HepG2 (cell line): Measurements from ENCODE around the gene STIP1. TPM values are rescaled to one million over a fixed set of nuclear protein-coding genes. Genes with fewer than 3 reads are reported as not detected.

ENCODE experiments used
- ATF1 ChIP-seq: IDR thresholded peaks from 2 replicates; pipeline ENCODE4 v1.6.1; 2016; ENCODE audit warnings: mild to moderate bottlenecking, control low read depth
- ATF4 ChIP-seq, 2 experiments: fragments of 450-650 bp in 1 of 2; sonication (generic) in 1 of 2; formaldehyde crosslinking; IDR thresholded peaks; 2 replicates each; pipeline versions ENCODE4 v1.5.0 to v1.8.0; 2020 to 2022; ENCODE audit warnings: mild to moderate bottlenecking in 1 of 2, missing genetic modification reagents in 1 of 2
- GATAD1 ChIP-seq: IDR thresholded peaks from 2 replicates; pipeline ENCODE4 v1.6.1; 2016; ENCODE audit warnings: missing genetic modification reagents, missing compliant biosample characterization
- MED1 ChIP-seq: sonication (generic); formaldehyde crosslinking; IDR thresholded peaks from 2 replicates; pipeline ENCODE4 v1.4.0; 2020; ENCODE audit warnings: missing genetic modification reagents
- MXI1 ChIP-seq: IDR thresholded peaks from 3 replicates; pipeline ENCODE4 v1.6.1; 2012; ENCODE audit warnings: low read depth, low read length, inconsistent platforms, borderline replicate concordance
- NKX3-1 ChIP-seq: sonication (generic); formaldehyde crosslinking; IDR thresholded peaks from 2 replicates; pipeline ENCODE4 v1.5.0; 2020; ENCODE audit warnings: missing genetic modification reagents
- PLSCR1 ChIP-seq: sonication (generic); formaldehyde crosslinking; IDR thresholded peaks from 2 replicates; pipeline ENCODE4 v1.5.0; 2020; ENCODE audit warnings: missing genetic modification reagents, mild to moderate bottlenecking, borderline replicate concordance
- TGIF2 ChIP-seq: IDR thresholded peaks from 2 replicates; pipeline ENCODE4 v1.6.1; 2016; ENCODE audit warnings: control low read depth, missing compliant biosample characterization
- ZBTB7A ChIP-seq: sonication (generic); formaldehyde crosslinking; IDR thresholded peaks from 2 replicates; pipeline ENCODE4 v1.8.0; 2022; ENCODE audit warnings: mild to moderate bottlenecking, missing genetic modification reagents
- ZBTB8A ChIP-seq: sonication (generic); formaldehyde crosslinking; IDR thresholded peaks from 2 replicates; pipeline ENCODE4 v1.4.0; 2020; ENCODE audit warnings: mild to moderate bottlenecking, low read depth, missing genetic modification reagents, borderline replicate concordance
- ZNF136 ChIP-seq: sonication (generic); formaldehyde crosslinking; IDR thresholded peaks from 2 replicates; pipeline ENCODE4 v1.8.1; 2022; ENCODE audit warnings: low read depth, mild to moderate bottlenecking, moderate library complexity, missing genetic modification reagents
- ZNF205 ChIP-seq: IDR thresholded peaks from 2 replicates; pipeline ENCODE4 v1.6.1; 2018; ENCODE audit warnings: missing biosample characterization, missing genetic modification reagents
- ZNF34 ChIP-seq: sonication (generic); formaldehyde crosslinking; IDR thresholded peaks from 2 replicates; pipeline ENCODE4 v1.4.0; 2020; ENCODE audit warnings: mild to moderate bottlenecking, missing genetic modification reagents, borderline replicate concordance
- ZNF414 ChIP-seq: sonication (generic); formaldehyde crosslinking; IDR thresholded peaks from 2 replicates; pipeline ENCODE4 v1.5.0; 2020; ENCODE audit warnings: missing genetic modification reagents
- ZNF614 ChIP-seq: IDR thresholded peaks from 2 replicates; pipeline ENCODE4 v1.6.1; 2018; ENCODE audit warnings: missing biosample characterization, missing genetic modification reagents, inconsistent platforms, borderline replicate concordance
- ZNF646 ChIP-seq: sonication (generic); formaldehyde crosslinking; IDR thresholded peaks from 2 replicates; pipeline ENCODE4 v1.9.0; 2021; ENCODE audit warnings: mild to moderate bottlenecking, missing genetic modification reagents
- ZNF746 ChIP-seq: sonication (generic); formaldehyde crosslinking; IDR thresholded peaks from 2 replicates; pipeline ENCODE4 v1.8.0; 2022; ENCODE audit warnings: mild to moderate bottlenecking, missing genetic modification reagents
- ZNF766 ChIP-seq: sonication (generic); formaldehyde crosslinking; IDR thresholded peaks from 2 replicates; pipeline ENCODE4 v1.5.0; 2020; ENCODE audit warnings: missing genetic modification reagents, borderline replicate concordance
- ZNF773 ChIP-seq: sonication (generic); formaldehyde crosslinking; IDR thresholded peaks from 2 replicates; pipeline ENCODE4 v1.4.0; 2020; ENCODE audit warnings: missing genetic modification reagents, borderline replicate concordance
- ZNF790 ChIP-seq: sonication (generic); formaldehyde crosslinking; IDR thresholded peaks from 2 replicates; pipeline ENCODE4 v1.8.0; 2022; ENCODE audit warnings: missing genetic modification reagents, mild to moderate bottlenecking, borderline replicate concordance
- polyA plus RNA-seq, 8 experiments: library from polyadenylated mRNA; depleted of rRNA in 3 of 8; stranded (reverse) in 7 of 8; unstranded in 1 of 8; fragments of >200 nt; fragmentation: Illumina TruSeq in 4 of 8; extraction: Trizol in 4 of 8; gene quantifications; 2 replicates each; pipeline versions ENCODE4 v1.2.1 to v1.2.3, GENCODE V29; 2011 to 2016; ENCODE audit warnings: low read depth in 4 of 8, missing spikeins in 1 of 8, mixed read lengths in 1 of 8; ENCODE audit not compliant: insufficient read depth in 1 of 8
- total RNA-seq, 5 experiments: library from RNA; depleted of rRNA; stranded (reverse); fragments of >200 nt; fragmentation: Illumina TruSeq; extraction: Trizol; gene quantifications; 2 replicates each; pipeline ENCODE4 v1.2.3, GENCODE V29; 2016; ENCODE audit warnings: low read depth in 1 of 5

The STIP1 gene
- total and polyA plus RNA-seq, 2 of the 13 experiments (the other 11 are each of a cell fraction or from before 2014, with no cell fraction given), result 81.1 to 217 TPM

GRCh38 chr11:64225608-64226506, 39.9 kb downstream of the STIP1 start, which contains the start of the genes NUDT22 and TRPT1 (continued):
- TF ChIP-seq ZBTB7A (CRISPR knock-in tag) (peak; percentile 78; the same call in 1 of the 2 replicates), ZNF646 (CRISPR knock-in tag) (0 out of 2 replicates have a peak, but pooled peaks have one; percentile 47), ZNF773 (CRISPR knock-in tag) (peak; percentile 18; the same call in 1 of the 2 replicates), ATF4 (CRISPR knock-in tag; IDR thresholded peaks at IDR 0.05) (no peak), ZNF136 (CRISPR knock-in tag) (0 out of 2 replicates have a peak, but pooled peaks have one; percentile 34), ZNF414 (CRISPR knock-in tag) (0 out of 2 replicates have a peak, but pooled peaks have one; percentile 72), MED1 (peak; percentile 40; the same call in 1 of the 2 replicates), ZNF746 (peak; percentile 45), ATF1 (CRISPR knock-in tag) (no peak), PLSCR1 (CRISPR knock-in tag) (no peak), GATAD1 (CRISPR knock-in tag) (peak; percentile 82), ZNF614 (CRISPR knock-in tag) (no peak), ZBTB8A (CRISPR knock-in tag) (no peak), MXI1 (peak; percentile 81; the same call in 1 of the 3 replicates), NKX3-1 (CRISPR knock-in tag) (peak; percentile 79; the same call in 1 of the 2 replicates), TGIF2 (no peak), ZNF766 (CRISPR knock-in tag) (0 out of 2 replicates have a peak, but pooled peaks have one; percentile 67), ZNF205 (CRISPR knock-in tag) (0 out of 2 replicates have a peak, but pooled peaks have one; percentile 52), ZNF34 (no peak), ZNF790 (peak; percentile 64; the same call in 1 of the 2 replicates)
